ENCODE measurements around the gene CCND1. TPM values are rescaled to one million over a fixed set of nuclear protein-coding genes. Genes with fewer than 3 reads are reported as not detected.

The CCND1 gene
- total RNA-seq (100 to 1,000 TPM in 1 of 2 donors, 10 to 100 TPM in 1; 60.8 to 226 TPM), polyA plus RNA-seq (ENCODE audit: insufficient read length in 2 of 2) (10 to 100 TPM; 59.0 to 66.2 TPM)
- long read RNA-seq, donor 1, full-length matches to known transcripts, result 17 of 17 reads
- long read RNA-seq, donor 1, partial matches to known transcripts, result 0 of 17 reads
- long read RNA-seq, donor 1, other reads (novel, unspliced or antisense), result 0 of 17 reads
- long read RNA-seq, donor 2, full-length matches to known transcripts, result 4 of 14 reads
- long read RNA-seq, donor 2, partial matches to known transcripts, result 10 of 14 reads
- long read RNA-seq, donor 2, other reads (novel, unspliced or antisense), result 0 of 14 reads
- long read RNA-seq, donor 3, full-length matches to known transcripts, result 18 of 18 reads
- long read RNA-seq, donor 3, partial matches to known transcripts, result 0 of 18 reads
- long read RNA-seq, donor 3, other reads (novel, unspliced or antisense), result 0 of 18 reads
- long read RNA-seq, donor 4, full-length matches to known transcripts, result 41 of 47 reads
- long read RNA-seq, donor 4, partial matches to known transcripts, result 6 of 47 reads
- long read RNA-seq, donor 4, other reads (novel, unspliced or antisense), result 0 of 47 reads

- H3K27me3 ChIP-seq (ENCODE audit: control insufficient read depth, insufficient read depth, low read length), result peaks cover 74% of the 10 kb centered on the region
Observed at GRCh38 chr11:69640995-69641581, at the start of gene CCND1. Gene CCND1, plus strand, starts transcription at chr11:69641156. Its CDS starts 158 bp downstream, at chr11:69641314.

GRCh38 chr11:69592986-69593650 is 47.8 kb upstream of the CCND1 start:
- DNase-seq (ENCODE audit: low read depth in 4 of 6, low spot score in 6 of 6), result no peak
- 84% methylated on average over 31 of the region's 31 CpGs for WGBS (ENCODE audit: insufficient coverage)
- Histone ChIP-seq H3K27ac (ENCODE audit: low read depth, low read length) (no peak overlapping the region), H3K4me1 (ENCODE audit: control insufficient read depth, insufficient read depth, low read length) (no peaks in the 10 kb centered on the region), H3K9me3 (ENCODE audit: control insufficient read depth, insufficient read depth, low read length) (no peaks in the 10 kb centered on the region), H3K4me3 (ENCODE audit: low read depth, low read length) (no peak overlapping the region), H3K27me3 (ENCODE audit: control insufficient read depth, insufficient read depth, low read length) (no peaks in the 10 kb centered on the region), H3K36me3 (ENCODE audit: control insufficient read depth, insufficient read depth, low read length) (no peaks in the 10 kb centered on the region)

More at GRCh38 chr11:69640995-69641581, at the start of gene CCND1:
- Histone ChIP-seq H3K4me1 (ENCODE audit: control insufficient read depth, insufficient read depth, low read length) (peaks cover 84% of the 10 kb centered on the region), H3K4me3 (ENCODE audit: low read depth, low read length) (peak within 1 kb of the TSS; percentile 73), H3K36me3 (ENCODE audit: control insufficient read depth, insufficient read depth, low read length) (peaks cover 23% of the 10 kb centered on the region), H3K9me3 (ENCODE audit: control insufficient read depth, insufficient read depth, low read length) (no peaks in the 10 kb centered on the region), H3K27ac (ENCODE audit: low read depth, low read length) (peak within 1 kb of the TSS; percentile 87)
- WGBS (ENCODE audit: insufficient coverage), result 0% methylated on average over 38 of the region's 49 CpGs
- peak in 2 of 6 donors; percentile 85 to 87 for DNase-seq (ENCODE audit: low read depth in 4 of 6, low spot score in 6 of 6)

- H3K27ac ChIP-seq (ENCODE audit: low read depth, low read length), result no peak overlapping the region
- H3K4me1 ChIP-seq (ENCODE audit: control insufficient read depth, insufficient read depth, low read length), result no peaks in the 10 kb centered on the region
- WGBS (ENCODE audit: insufficient coverage), result 73% methylated on average over 6 of the region's 6 CpGs
- DNase-seq (ENCODE audit: low read depth in 4 of 6, low spot score in 6 of 6), result no peak
- peaks cover 2% of the 10 kb centered on the region for H3K9me3 ChIP-seq (ENCODE audit: control insufficient read depth, insufficient read depth, low read length)
- no peaks in the 10 kb centered on the region for H3K36me3 ChIP-seq (ENCODE audit: control insufficient read depth, insufficient read depth, low read length)
- H3K4me3 ChIP-seq (ENCODE audit: low read depth, low read length), result no peak overlapping the region
- no peaks in the 10 kb centered on the region for H3K27me3 ChIP-seq (ENCODE audit: control insufficient read depth, insufficient read depth, low read length)
Observed at GRCh38 chr11:69593851-69594250, 47.1 kb upstream of the CCND1 start.

- no peak for DNase-seq (ENCODE audit: low read depth in 4 of 6, low spot score in 6 of 6)
- Histone ChIP-seq H3K9me3 (ENCODE audit: control insufficient read depth, insufficient read depth, low read length) (peaks cover 2% of the 10 kb centered on the region), H3K4me1 (ENCODE audit: control insufficient read depth, insufficient read depth, low read length) (no peaks in the 10 kb centered on the region), H3K36me3 (ENCODE audit: control insufficient read depth, insufficient read depth, low read length) (no peaks in the 10 kb centered on the region), H3K27ac (ENCODE audit: low read depth, low read length) (no peak overlapping the region), H3K27me3 (ENCODE audit: control insufficient read depth, insufficient read depth, low read length) (no peaks in the 10 kb centered on the region), H3K4me3 (ENCODE audit: low read depth, low read length) (no peak overlapping the region)
- WGBS (ENCODE audit: insufficient coverage), result 95% methylated on average over 11 of the region's 11 CpGs
Observed at GRCh38 chr11:69594481-69594880, 46.5 kb upstream of the CCND1 start.

GRCh38 chr11:69595805-69596665 is 44.9 kb upstream of the CCND1 start:
- Histone ChIP-seq H3K9me3 (ENCODE audit: control insufficient read depth, insufficient read depth, low read length) (peaks cover 2% of the 10 kb centered on the region), H3K36me3 (ENCODE audit: control insufficient read depth, insufficient read depth, low read length) (no peaks in the 10 kb centered on the region), H3K27me3 (ENCODE audit: control insufficient read depth, insufficient read depth, low read length) (no peaks in the 10 kb centered on the region), H3K4me3 (ENCODE audit: low read depth, low read length) (no peak overlapping the region), H3K27ac (ENCODE audit: low read depth, low read length) (no peak overlapping the region), H3K4me1 (ENCODE audit: control insufficient read depth, insufficient read depth, low read length) (no peaks in the 10 kb centered on the region)
- DNase-seq (ENCODE audit: low read depth in 4 of 6, low spot score in 6 of 6), result no peak
- WGBS (ENCODE audit: insufficient coverage), result 79% methylated on average over 17 of the region's 18 CpGs

- 71% methylated on average over 5 of the region's 5 CpGs for WGBS (ENCODE audit: insufficient coverage)
- Histone ChIP-seq H3K27me3 (ENCODE audit: control insufficient read depth, insufficient read depth, low read length) (peaks cover 3% of the 10 kb centered on the region), H3K36me3 (ENCODE audit: control insufficient read depth, insufficient read depth, low read length) (no peaks in the 10 kb centered on the region), H3K9me3 (ENCODE audit: control insufficient read depth, insufficient read depth, low read length) (peaks cover 2% of the 10 kb centered on the region), H3K4me1 (ENCODE audit: control insufficient read depth, insufficient read depth, low read length) (no peaks in the 10 kb centered on the region), H3K4me3 (ENCODE audit: low read depth, low read length) (no peak overlapping the region), H3K27ac (ENCODE audit: low read depth, low read length) (no peak overlapping the region)
- DNase-seq (ENCODE audit: low read depth in 4 of 6, low spot score in 6 of 6), result no peak
Observed at GRCh38 chr11:69598147-69598546, 42.8 kb upstream of the CCND1 start.

GRCh38 chr11:69599502-69599901 is 41.5 kb upstream of the CCND1 start:
- Histone ChIP-seq H3K9me3 (ENCODE audit: control insufficient read depth, insufficient read depth, low read length) (peaks cover 2% of the 10 kb centered on the region), H3K27me3 (ENCODE audit: control insufficient read depth, insufficient read depth, low read length) (peaks cover 4% of the 10 kb centered on the region), H3K4me3 (ENCODE audit: low read depth, low read length) (no peak overlapping the region), H3K36me3 (ENCODE audit: control insufficient read depth, insufficient read depth, low read length) (no peaks in the 10 kb centered on the region), H3K27ac (ENCODE audit: low read depth, low read length) (no peak overlapping the region), H3K4me1 (ENCODE audit: control insufficient read depth, insufficient read depth, low read length) (no peaks in the 10 kb centered on the region)
- WGBS (ENCODE audit: insufficient coverage), result 57% methylated on average over 8 of the region's 11 CpGs
- peak in 1 of 6 donors; percentile 29 for DNase-seq (ENCODE audit: low read depth in 4 of 6, low spot score in 6 of 6)

GRCh38 chr11:69600001-69600400 is 41.0 kb upstream of the CCND1 start:
- Histone ChIP-seq H3K4me3 (ENCODE audit: low read depth, low read length) (no peak overlapping the region), H3K36me3 (ENCODE audit: control insufficient read depth, insufficient read depth, low read length) (no peaks in the 10 kb centered on the region), H3K9me3 (ENCODE audit: control insufficient read depth, insufficient read depth, low read length) (peaks cover 2% of the 10 kb centered on the region), H3K27ac (ENCODE audit: low read depth, low read length) (no peak overlapping the region), H3K27me3 (ENCODE audit: control insufficient read depth, insufficient read depth, low read length) (peaks cover 4% of the 10 kb centered on the region), H3K4me1 (ENCODE audit: control insufficient read depth, insufficient read depth, low read length) (no peaks in the 10 kb centered on the region)
- WGBS (ENCODE audit: insufficient coverage), result no CpG with 5 or more reads among the region's 6 CpGs
- DNase-seq (ENCODE audit: low read depth in 4 of 6, low spot score in 6 of 6), result no peak
